SKM-1 (cell line): Measurements from ENCODE around the gene ZNF684.

Source experiments
- DNase-seq: peaks from one replicate; lab custom pipeline; 2025; ENCODE audit not compliant: unreplicated experiment; lab: John Stamatoyannopoulos, UW

ZNF684 gene

GRCh38 chr1:40567825-40568224, 36.4 kb downstream of the ZNF684 start:
- DNase-seq = no peak

- DNase-seq = peak; percentile 27
Measured at GRCh38 chr1:40574805-40575204, 43.4 kb downstream of the ZNF684 start.

- DNase-seq = no peak
Measured at GRCh38 chr1:40575336-40575735, 43.9 kb downstream of the ZNF684 start.

GRCh38 chr1:40582116-40582515, 50.7 kb downstream of the ZNF684 start:
- no peak for DNase-seq

GRCh38 chr1:40583980-40584379, 52.5 kb downstream of the ZNF684 start:
- no peak for DNase-seq

GRCh38 chr1:40588586-40588985, 57.1 kb downstream of the ZNF684 start:
- DNase-seq = no peak

GRCh38 chr1:40592107-40592803, 60.8 kb downstream of the ZNF684 start:
- DNase-seq = no peak

- DNase-seq = no peak
Measured at GRCh38 chr1:40593449-40594186, 62.2 kb downstream of the ZNF684 start.

GRCh38 chr1:40594187-40594531, 62.7 kb downstream of the ZNF684 start:
- no peak for DNase-seq

- DNase-seq = no peak
Measured at GRCh38 chr1:40595623-40596022, 64.2 kb downstream of the ZNF684 start.
